ENCODE measurements around the gene ENTPD2. TPM values are rescaled to one million over a fixed set of nuclear protein-coding genes. Genes with fewer than 3 reads are reported as not detected.

Gene ENTPD2
- total RNA-seq, 1 donor from 2014 or later = 5.2 TPM

DNA sequence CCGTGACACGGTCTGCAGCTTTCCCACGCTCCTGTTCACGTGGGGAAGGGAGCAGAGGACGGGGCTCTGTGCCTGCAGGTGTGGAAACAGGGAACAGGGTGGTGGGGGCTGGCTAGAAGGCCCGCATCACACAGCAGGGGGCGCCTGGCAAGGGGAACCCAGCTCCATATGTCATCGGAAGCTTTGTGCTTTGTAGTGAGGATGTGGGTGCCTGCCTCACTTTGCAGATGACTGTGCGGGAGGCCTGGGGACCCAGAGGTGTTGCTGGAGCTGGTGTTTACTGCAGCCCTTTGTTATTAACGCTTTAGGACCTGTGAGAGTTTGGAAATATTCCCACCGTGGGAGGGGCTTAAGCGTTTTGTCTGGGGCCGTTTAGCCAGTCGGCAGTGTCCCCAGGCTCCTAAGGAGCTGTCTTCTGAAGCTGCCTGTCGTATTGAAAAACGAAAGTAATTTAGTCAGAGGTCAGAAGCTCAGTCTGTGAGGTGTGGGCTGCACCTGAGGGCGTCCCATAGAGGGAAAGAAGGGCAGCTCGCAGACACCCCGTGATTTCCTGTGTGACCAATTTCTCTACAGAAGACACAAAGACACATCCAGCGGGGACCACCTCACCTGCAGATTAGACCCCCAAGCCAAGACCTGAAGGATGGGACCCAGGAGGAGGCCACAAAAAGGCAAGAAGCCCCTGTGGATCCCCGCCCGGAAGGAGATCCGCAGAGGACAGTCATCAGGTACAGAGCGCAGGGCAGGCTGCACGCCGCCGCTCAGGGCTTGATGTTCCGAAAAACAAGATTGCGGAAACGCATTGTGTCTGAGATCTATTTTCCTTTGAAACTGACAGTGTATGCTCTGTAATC is 42.0 kb upstream of the ENTPD2 start:
- H3K4me1 Mint-ChIP-seq = no peaks in the 10 kb centered on the region
- no peak for DNase-seq (ENCODE audit: low spot score in 2 of 2, unreplicated experiment in 2 of 2)
- no peak overlapping the region for H3K4me3 Mint-ChIP-seq
- H3K27me3 Mint-ChIP-seq (ENCODE audit: low read depth) = no peaks in the 10 kb centered on the region
- TF ChIP-seq, protein P1, sequence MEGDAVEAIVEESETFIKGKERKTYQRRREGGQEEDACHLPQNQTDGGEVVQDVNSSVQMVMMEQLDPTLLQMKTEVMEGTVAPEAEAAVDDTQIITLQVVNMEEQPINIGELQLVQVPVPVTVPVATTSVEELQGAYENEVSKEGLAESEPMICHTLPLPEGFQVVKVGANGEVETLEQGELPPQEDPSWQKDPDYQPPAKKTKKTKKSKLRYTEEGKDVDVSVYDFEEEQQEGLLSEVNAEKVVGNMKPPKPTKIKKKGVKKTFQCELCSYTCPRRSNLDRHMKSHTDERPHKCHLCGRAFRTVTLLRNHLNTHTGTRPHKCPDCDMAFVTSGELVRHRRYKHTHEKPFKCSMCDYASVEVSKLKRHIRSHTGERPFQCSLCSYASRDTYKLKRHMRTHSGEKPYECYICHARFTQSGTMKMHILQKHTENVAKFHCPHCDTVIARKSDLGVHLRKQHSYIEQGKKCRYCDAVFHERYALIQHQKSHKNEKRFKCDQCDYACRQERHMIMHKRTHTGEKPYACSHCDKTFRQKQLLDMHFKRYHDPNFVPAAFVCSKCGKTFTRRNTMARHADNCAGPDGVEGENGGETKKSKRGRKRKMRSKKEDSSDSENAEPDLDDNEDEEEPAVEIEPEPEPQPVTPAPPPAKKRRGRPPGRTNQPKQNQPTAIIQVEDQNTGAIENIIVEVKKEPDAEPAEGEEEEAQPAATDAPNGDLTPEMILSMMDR (IDR thresholded peaks at IDR 0.05; ENCODE audit: unreplicated experiment) = no peak
- no peak overlapping the region for H3K27ac Mint-ChIP-seq
- peaks cover 26% of the 10 kb centered on the region for H3K36me3 Mint-ChIP-seq
- no peaks in the 10 kb centered on the region for H3K9me3 Mint-ChIP-seq

DNA sequence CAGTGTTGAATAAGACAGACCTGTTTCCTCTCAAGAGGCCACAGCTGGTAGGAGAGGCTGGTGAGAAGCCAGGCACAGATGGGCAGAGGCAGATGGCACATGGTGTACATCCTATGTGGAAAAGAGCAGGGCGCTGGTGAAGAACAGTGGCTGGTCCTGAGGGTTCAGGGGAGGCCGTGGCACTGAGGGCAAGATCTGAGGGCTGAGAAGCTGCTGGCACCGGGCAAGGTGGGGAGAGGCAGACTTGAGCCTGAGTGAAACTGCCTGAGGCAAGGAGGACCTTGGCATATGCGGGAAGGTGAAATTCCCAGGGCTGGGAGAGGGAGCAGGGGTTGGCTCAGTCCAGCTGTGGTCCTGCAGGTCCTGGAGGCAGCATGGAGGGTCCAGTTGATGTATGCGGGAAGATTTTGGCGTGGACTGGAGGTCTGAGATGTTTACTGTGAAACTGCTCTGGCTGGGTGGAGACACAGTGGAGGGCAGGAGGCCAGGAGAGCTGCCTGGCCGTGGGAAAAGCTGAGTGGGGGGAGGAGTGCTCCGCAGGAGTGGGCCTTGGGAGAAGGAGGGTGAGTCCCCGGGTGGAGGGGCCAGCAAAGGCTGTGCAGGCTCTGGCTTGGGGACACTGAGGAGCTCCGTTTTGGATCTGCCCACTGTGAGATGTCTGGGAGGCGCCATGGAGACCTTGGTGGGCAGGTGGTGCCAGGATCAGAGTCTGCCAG is 35.5 kb upstream of the ENTPD2 start:
- H3K36me3 Mint-ChIP-seq = peaks cover 12% of the 10 kb centered on the region
- H3K27me3 Mint-ChIP-seq (ENCODE audit: low read depth) = no peaks in the 10 kb centered on the region
- no peaks in the 10 kb centered on the region for H3K9me3 Mint-ChIP-seq
- DNase-seq (ENCODE audit: low spot score in 2 of 2, unreplicated experiment in 2 of 2) = no peak
- H3K4me1 Mint-ChIP-seq = peaks cover 15% of the 10 kb centered on the region
- TF ChIP-seq, protein P1 (IDR thresholded peaks at IDR 0.05; ENCODE audit: unreplicated experiment) = no peak
- no peak overlapping the region for H3K4me3 Mint-ChIP-seq
- no peak overlapping the region for H3K27ac Mint-ChIP-seq

DNA sequence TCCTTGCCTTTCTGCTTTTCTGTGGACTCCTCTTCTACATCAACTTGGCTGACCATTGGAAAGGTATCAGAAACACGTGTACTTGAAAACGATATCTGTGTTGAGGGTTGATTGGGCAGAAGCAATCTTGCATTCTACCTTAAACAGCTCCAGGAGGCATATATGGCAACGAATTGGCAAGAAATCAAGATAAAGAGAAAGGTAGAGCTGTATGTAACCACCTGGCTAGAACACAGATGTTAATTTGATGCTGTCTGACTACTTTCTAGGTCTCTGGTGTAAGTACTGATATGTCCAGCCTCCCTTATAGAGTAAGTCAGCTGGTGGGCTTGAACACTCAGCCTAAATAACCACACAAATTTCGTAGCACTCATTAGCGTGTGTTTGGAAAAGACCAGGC is 34.3 kb upstream of the ENTPD2 start:
- Mint-ChIP-seq H3K4me3 (peak overlapping the region; percentile 82), H3K27ac (no peak overlapping the region), H3K36me3 (peaks cover 10% of the 10 kb centered on the region), H3K4me1 (peaks cover 15% of the 10 kb centered on the region), H3K27me3 (ENCODE audit: low read depth) (peaks cover 7% of the 10 kb centered on the region), H3K9me3 (no peaks in the 10 kb centered on the region)
- no peak for DNase-seq (ENCODE audit: low spot score in 2 of 2, unreplicated experiment in 2 of 2)
- TF ChIP-seq, protein P1 (IDR thresholded peaks at IDR 0.05; ENCODE audit: unreplicated experiment) = no peak

DNA sequence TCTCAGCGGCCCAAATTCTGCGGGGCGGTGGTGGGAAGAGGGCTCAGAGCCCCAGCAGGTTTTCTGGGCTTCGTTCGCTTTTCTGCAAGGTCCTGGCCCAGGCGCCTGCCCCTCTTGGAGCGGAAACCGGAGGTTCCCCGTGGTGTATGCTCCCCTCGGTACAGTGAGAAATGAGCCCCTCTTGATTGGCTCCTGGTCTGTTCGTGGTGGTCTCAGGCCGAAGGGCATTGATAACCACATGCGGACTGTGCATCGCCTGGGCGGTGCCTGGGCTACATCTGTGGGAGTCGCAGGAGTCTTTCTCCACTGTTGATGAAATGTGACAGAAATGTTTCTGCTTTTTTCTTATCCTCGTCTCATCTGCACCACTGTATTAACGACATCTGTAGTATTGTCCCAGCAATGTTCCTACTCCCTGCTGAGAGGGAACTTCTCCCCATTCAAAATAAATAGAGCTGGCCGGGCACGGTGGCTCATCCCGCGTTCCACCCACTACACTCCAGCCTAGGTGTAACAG is 33.6 kb upstream of the ENTPD2 start:
- TF ChIP-seq, protein P1 (IDR thresholded peaks at IDR 0.05; ENCODE audit: unreplicated experiment) = no peak
- peaks cover 15% of the 10 kb centered on the region for H3K4me1 Mint-ChIP-seq
- H3K27me3 Mint-ChIP-seq (ENCODE audit: low read depth) = peaks cover 7% of the 10 kb centered on the region
- no peaks in the 10 kb centered on the region for H3K9me3 Mint-ChIP-seq
- no peak for DNase-seq (ENCODE audit: low spot score in 2 of 2, unreplicated experiment in 2 of 2)
- H3K36me3 Mint-ChIP-seq = peaks cover 6% of the 10 kb centered on the region
- H3K4me3 Mint-ChIP-seq = peak overlapping the region; percentile 82
- H3K27ac Mint-ChIP-seq = peak overlapping the region; percentile 88

DNA sequence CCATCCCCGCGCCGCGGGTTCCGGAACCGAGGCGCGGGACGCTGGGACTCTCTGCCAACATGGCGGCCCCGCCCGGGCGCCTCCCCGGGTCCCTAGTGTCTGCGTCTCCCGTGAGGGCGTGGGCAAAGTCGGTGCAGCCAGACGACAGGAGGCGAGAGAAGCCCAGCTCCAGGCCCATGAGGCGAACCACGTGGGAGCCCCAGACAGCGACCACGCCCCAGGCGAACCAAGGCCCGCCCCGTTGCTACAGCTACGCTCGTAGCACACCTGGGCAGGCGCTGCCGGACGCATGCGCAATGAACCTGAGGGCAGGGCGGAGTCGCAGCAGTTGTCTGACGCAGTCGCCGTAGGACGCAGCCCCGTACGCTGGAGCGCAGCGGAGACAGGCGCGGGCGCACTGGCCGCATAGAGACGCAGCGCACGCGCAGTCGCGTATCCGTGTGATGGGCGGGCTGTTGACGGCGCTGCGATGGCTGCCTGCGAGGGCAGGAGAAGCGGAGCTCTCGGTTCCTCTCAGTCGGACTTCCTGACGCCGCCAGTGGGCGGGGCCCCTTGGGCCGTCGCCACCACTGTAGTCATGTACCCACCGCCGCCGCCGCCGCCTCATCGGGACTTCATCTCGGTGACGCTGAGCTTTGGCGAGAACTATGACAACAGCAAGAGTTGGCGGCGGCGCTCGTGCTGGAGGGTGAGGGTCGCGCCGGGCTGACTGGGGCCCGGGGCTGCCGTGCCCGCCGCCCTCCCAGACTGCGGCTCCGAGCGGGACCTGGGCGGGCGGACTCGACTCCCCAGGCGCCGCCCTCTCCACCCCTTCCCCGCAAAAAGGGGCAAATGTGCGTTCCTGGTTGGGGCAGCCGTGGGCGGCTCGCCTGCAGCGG is 32.9 kb upstream of the ENTPD2 start, which contains the start of gene MAN1B1:
Gene MAN1B1, plus strand, starts transcription at position 455 of the 878 bp plus-strand sequence. Its CDS starts 15 bp downstream, at position 470.
- H3K4me1 Mint-ChIP-seq = peaks cover 15% of the 10 kb centered on the region
- peak within 1 kb of the TSS; percentile 88 for H3K27ac Mint-ChIP-seq
- TF ChIP-seq, protein P1 (IDR thresholded peaks at IDR 0.05; ENCODE audit: unreplicated experiment) = no peak
- no peaks in the 10 kb centered on the region for H3K9me3 Mint-ChIP-seq
- peaks cover 10% of the 10 kb centered on the region for H3K27me3 Mint-ChIP-seq (ENCODE audit: low read depth)
- peak within 1 kb of the TSS; percentile 82 for H3K4me3 Mint-ChIP-seq
- peaks cover 3% of the 10 kb centered on the region for H3K36me3 Mint-ChIP-seq
- peak; percentile 98 to 99 for DNase-seq (ENCODE audit: low spot score in 2 of 2, unreplicated experiment in 2 of 2)
